ENCODE data around the gene ZCCHC7.
"Not testable (repeated sequence)": the region's sequence is repeated elsewhere in the genome, so short reads cannot be mapped to it uniquely, and the experiment has no call there.

ZCCHC7 gene

GRCh38 chr9:37174247-37174646 is 53.9 kb downstream of the ZCCHC7 start:
- DNase-seq (ENCODE audit: low spot score): no peak

GRCh38 chr9:37178742-37179141 is 58.4 kb downstream of the ZCCHC7 start:
- no peak for DNase-seq (ENCODE audit: low spot score)

GRCh38 chr9:37179576-37179975 is 59.2 kb downstream of the ZCCHC7 start:
- no peak for DNase-seq (ENCODE audit: low spot score)

- DNase-seq (ENCODE audit: low spot score): no peak
Observed at GRCh38 chr9:37180138-37180537, 59.8 kb downstream of the ZCCHC7 start.

GRCh38 chr9:37182718-37183117 is 62.3 kb downstream of the ZCCHC7 start:
- no peak for DNase-seq (ENCODE audit: low spot score)

- no peak for DNase-seq (ENCODE audit: low spot score)
Observed at GRCh38 chr9:37184905-37185867, 64.8 kb downstream of the ZCCHC7 start.

GRCh38 chr9:37187292-37187691 is 66.9 kb downstream of the ZCCHC7 start:
- no peak for DNase-seq (ENCODE audit: low spot score)

- DNase-seq (ENCODE audit: low spot score): no peak
Observed at GRCh38 chr9:37187713-37188439, 67.5 kb downstream of the ZCCHC7 start.

GRCh38 chr9:37190739-37191138 is 70.4 kb downstream of the ZCCHC7 start:
- not testable (repeated sequence) for DNase-seq (ENCODE audit: low spot score)

GRCh38 chr9:37191403-37192089 is 71.2 kb downstream of the ZCCHC7 start:
- DNase-seq (ENCODE audit: low spot score): peak; percentile 65

GRCh38 chr9:37192803-37193202 is 72.4 kb downstream of the ZCCHC7 start:
- DNase-seq (ENCODE audit: low spot score): no peak

GRCh38 chr9:37197158-37198038 is 77.0 kb downstream of the ZCCHC7 start:
- DNase-seq (ENCODE audit: low spot score): peak; percentile 76

GRCh38 chr9:37198039-37198729 is 77.8 kb downstream of the ZCCHC7 start:
- no peak for DNase-seq (ENCODE audit: low spot score)

- no peak for DNase-seq (ENCODE audit: low spot score)
Observed at GRCh38 chr9:37198831-37199230, 78.5 kb downstream of the ZCCHC7 start.

- DNase-seq (ENCODE audit: low spot score): no peak
Observed at GRCh38 chr9:37200433-37201005, 80.1 kb downstream of the ZCCHC7 start.

GRCh38 chr9:37201581-37201980 is 81.2 kb downstream of the ZCCHC7 start:
- no peak for DNase-seq (ENCODE audit: low spot score)

- no peak for DNase-seq (ENCODE audit: low spot score)
Observed at GRCh38 chr9:37202091-37202490, 81.7 kb downstream of the ZCCHC7 start.

- DNase-seq (ENCODE audit: low spot score): not testable (repeated sequence)
Observed at GRCh38 chr9:37203456-37203855, 83.1 kb downstream of the ZCCHC7 start.

GRCh38 chr9:37206121-37206620 is 85.8 kb downstream of the ZCCHC7 start:
- no peak for DNase-seq (ENCODE audit: low spot score)
